Sciatic nerve (tissue), 2 donors: Measurements from ENCODE around the gene CATSPERD. TPM values are rescaled to one million over a fixed set of nuclear protein-coding genes. Genes with fewer than 3 reads are reported as not detected.
A peak's percentile ranks its signal among the peaks of the same experiment; 100 is the strongest.
"Not testable (repeated sequence)": the region's sequence is repeated elsewhere in the genome, so short reads cannot be mapped to it uniquely, and the experiment has no call there.

Experiments
- ATAC-seq: fragments of 200-7000 bp; cut with Tn5 transposase; one replicate; pipeline ENCODE4 v1.9.1; 2020; ENCODE audit warnings: mild to moderate bottlenecking, moderate library complexity
- DNase-seq: peaks from one replicate; pipeline ENCODE4 v3.0.0-alpha.2; 2020; ENCODE audit warnings: low spot score
- intact Hi-C: fragments of 100-400 bp; cut with DNase I; formaldehyde crosslinking; loops from one replicate; pipeline ENCODE4 v1.14.2; 2022
- total RNA-seq: library from RNA; stranded (reverse); fragmentation: NEBNext Ultra II Directional; extraction: Animal tissue kit (Norgen Biotek cat#: 25700); gene quantifications from one replicate; pipeline ENCODE4 v1.2.1, GENCODE V29; 2021
- donor health status: DM: no; HTN: no; CAD: no.
- donor health status: DM: no; HTN: no; CAD: no.

CATSPERD gene
- total RNA-seq, 1 donor from 2014 or later, result not detected

GRCh38 chr19:5775668-5776309 is 55.4 kb downstream of the CATSPERD start:
- no peak for ATAC-seq
- no peak for DNase-seq
- intact Hi-C loops, result loop anchor here (2.0 kb wide), 1 partner anchor 243 kb away; no protein-coding TSS in a partner anchor

- ATAC-seq (no peak), DNase-seq (no peak)
- intact Hi-C loops, result no loop called here
Measured at GRCh38 chr19:5778402-5778801, 58.0 kb downstream of the CATSPERD start.

- DNase-seq, ATAC-seq, intact Hi-C loops: not testable (repeated sequence)
Measured at GRCh38 chr19:5780916-5781315, 60.5 kb downstream of the CATSPERD start.

- no peak for DNase-seq
- intact Hi-C loops, result no loop called here
- no peak for ATAC-seq
Measured at GRCh38 chr19:5782322-5782721, 61.9 kb downstream of the CATSPERD start.

GRCh38 chr19:5782945-5783919 is 62.8 kb downstream of the CATSPERD start:
- DNase-seq, result no peak
- ATAC-seq, result no peak
- intact Hi-C loops, result no loop called here

GRCh38 chr19:5784581-5785147 is 64.2 kb downstream of the CATSPERD start, which contains the start of gene PRR22:
Gene PRR22 (minus strand): TSS chr19:5784746. CDS start chr19:5784660, 86 bp downstream.
- no peak for ATAC-seq
- no peak for DNase-seq
- intact Hi-C loops, result no loop called here

- ATAC-seq (no peak), DNase-seq (no peak)
- intact Hi-C loops, result no loop called here
Measured at GRCh38 chr19:5785423-5785822, 65.0 kb downstream of the CATSPERD start.

- DNase-seq (no peak), ATAC-seq (no peak)
- intact Hi-C loops, result no loop called here
Measured at GRCh38 chr19:5786593-5787408, 66.4 kb downstream of the CATSPERD start.

GRCh38 chr19:5787409-5788182 is 67.2 kb downstream of the CATSPERD start:
- ATAC-seq (no peak), DNase-seq (no peak)
- intact Hi-C loops, result no loop called here

GRCh38 chr19:5788422-5788821 is 68.0 kb downstream of the CATSPERD start:
- ATAC-seq (no peak), DNase-seq (no peak)
- intact Hi-C loops, result no loop called here

- intact Hi-C loops, result no loop called here
Measured at GRCh38 chr19:5789351-5789761, 68.9 kb downstream of the CATSPERD start.

GRCh38 chr19:5789886-5790558 is 69.6 kb downstream of the CATSPERD start:
- intact Hi-C loops, result no loop called here
- ATAC-seq (no peak), DNase-seq (no peak)

More at GRCh38 chr19:5789351-5789761, 68.9 kb downstream of the CATSPERD start:
- no peak for ATAC-seq
- no peak for DNase-seq

GRCh38 chr19:5790559-5791520 is 70.4 kb downstream of the CATSPERD start, which contains the start of gene DUS3L:
Gene DUS3L (minus strand): TSS chr19:5791163. CDS start chr19:5791141, 22 bp downstream.
- intact Hi-C loops, result no loop called here
- DNase-seq (peak; percentile 97), ATAC-seq (peak; percentile 98)

- ATAC-seq, result no peak
- intact Hi-C loops, result no loop called here
- DNase-seq, result no peak
Measured at GRCh38 chr19:5792224-5792623, 71.8 kb downstream of the CATSPERD start.

GRCh38 chr19:5793188-5793587 is 72.8 kb downstream of the CATSPERD start:
- DNase-seq (no peak), ATAC-seq (no peak)
- intact Hi-C loops, result no loop called here

GRCh38 chr19:5795382-5795919 is 75.0 kb downstream of the CATSPERD start:
- intact Hi-C loops, result no loop called here
- no peak for ATAC-seq
- DNase-seq, result no peak
